Right lung (tissue), 5 donors: ENCODE data around the gene HSF4. TPM values are rescaled to one million over a fixed set of nuclear protein-coding genes. Genes with fewer than 3 reads are reported as not detected.
A peak's percentile ranks its signal among the peaks of the same experiment; 100 is the strongest.

ENCODE experiments used
- DNase-seq, 2 donors: peaks; one replicate each; pipeline ENCODE4 v3.0.0-alpha.2; 2013
- polyA plus RNA-seq, 5 donors: library from polyadenylated mRNA; unstranded; fragments of 120-200 nt; gene quantifications; one replicate each; pipeline versions ENCODE4 v1.2.1 to v1.2.3, GENCODE V29; 2013; ENCODE audit warnings: inconsistent platforms in 1 of 5, low replicate concordance in 1 of 5; ENCODE audit not compliant: insufficient read length in 5 of 5, insufficient read depth in 1 of 5

The HSF4 gene
- polyA plus RNA-seq, 5 donors, result 3.6 to 5.9 (median 4.4) TPM

DNA sequence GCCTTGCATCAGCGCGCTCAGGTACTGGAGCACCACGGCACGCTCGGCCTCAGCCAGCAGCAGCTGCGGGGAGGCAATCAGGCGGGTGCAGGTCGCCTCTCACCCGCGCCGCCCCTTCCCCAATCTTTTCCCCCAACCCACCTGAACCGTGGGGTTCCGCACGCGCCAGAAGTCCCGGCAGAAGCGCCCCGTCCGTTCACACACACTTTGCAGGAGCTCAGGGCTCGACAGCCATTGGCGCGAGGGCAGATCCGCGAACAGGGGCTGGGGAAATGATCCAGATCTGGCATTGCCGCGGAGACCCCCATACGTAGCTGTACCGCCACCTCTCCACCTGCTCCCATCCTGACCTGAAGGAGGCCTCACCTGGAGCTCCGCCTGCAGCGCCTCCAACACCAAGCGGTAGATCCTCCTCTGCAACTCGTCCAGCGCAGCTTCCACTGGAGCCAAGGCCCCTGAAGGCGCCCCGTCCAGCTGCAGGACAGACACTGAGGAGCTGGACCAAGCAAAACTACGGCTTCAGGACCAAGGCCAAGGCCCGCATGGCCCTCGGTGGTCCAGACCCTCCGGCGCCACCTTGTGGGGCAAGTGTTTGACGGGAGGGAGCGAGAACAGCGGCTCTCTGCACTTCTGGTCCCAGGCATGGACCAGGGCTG lies 20.6 kb downstream of the HSF4 start:
- peak; percentile 79 to 85 for DNase-seq

DNA sequence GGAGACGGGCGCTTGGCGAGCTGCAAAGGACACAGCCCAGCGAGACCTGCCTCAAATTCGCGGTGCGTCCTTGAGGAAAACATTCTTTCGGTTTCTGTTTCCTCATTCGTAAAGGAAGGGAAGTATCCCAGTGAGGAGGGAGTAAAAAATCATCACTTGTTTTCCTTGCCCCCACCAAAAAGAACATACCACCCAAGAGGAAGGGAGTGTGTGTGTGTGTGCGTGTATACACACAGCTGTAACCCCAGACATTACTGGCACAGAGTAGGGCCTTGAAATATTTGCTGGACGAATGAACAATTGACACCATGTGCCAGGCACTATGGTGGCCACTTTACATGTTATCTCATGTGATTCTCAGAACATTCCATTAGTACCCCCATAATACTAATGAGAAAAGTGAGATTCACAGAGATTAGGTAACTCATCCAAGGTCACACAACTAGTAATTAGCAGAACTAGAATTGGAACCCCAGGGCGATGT lies 21.1 kb downstream of the HSF4 start:
- DNase-seq, result no peak

DNA sequence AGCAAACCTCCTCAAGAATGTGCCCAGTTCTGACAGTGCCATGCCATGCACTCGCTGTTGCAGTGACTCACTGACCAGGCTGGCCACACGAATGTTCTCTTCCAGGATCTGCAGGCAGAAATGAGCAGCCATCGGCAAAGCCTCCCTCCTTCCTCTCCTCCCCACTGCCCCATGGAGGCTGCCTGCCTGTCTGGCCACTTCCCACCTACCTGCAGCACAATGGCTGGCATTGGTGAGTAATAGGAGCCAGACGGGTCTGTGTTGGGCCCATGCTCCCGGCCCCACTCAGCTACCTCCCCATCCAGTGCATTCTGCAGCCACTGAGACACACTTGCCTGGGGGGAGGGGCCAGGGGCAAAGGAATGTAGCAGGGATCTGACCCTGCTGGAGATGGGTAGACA lies 22.0 kb downstream of the HSF4 start:
- no peak for DNase-seq

DNA sequence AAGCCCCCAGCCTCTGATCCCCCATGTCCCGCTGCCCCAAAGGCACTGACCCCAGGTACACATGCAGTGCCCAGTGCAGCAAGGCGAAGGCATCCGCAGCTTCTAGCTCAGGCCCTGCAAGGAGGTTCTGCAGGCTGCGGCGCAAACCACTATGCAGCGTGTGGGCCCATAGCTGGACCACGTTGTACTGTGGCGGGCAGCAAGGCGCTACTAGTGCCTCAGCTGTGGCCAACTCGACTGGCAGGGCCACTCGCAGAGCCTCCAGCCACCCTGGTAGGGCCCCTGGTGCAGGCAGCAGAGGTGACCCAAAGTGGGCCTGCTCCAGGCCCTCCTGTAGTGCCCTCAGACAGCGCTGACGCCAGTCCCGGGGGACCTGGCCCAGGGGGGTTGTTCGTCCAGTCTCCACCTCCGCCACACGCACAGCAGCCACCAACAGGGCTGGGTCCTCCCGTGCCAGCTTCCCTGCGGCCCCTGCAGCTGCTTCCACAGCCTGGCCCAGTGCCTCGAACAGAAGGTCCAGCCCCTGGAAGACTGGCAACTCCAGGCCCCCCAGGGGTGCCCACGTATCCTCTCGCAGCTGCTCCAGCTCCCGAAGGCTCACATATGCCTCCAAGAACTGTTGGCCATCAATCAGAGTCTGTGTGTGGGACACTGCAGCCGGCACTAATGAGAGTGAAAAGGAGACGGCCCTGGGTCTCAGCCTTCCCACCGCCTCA lies 22.8 kb downstream of the HSF4 start:
- DNase-seq, result no peak

- no peak for DNase-seq
Measured at GRCh38 chr16:67188323-67188722, 23.8 kb downstream of the HSF4 start.

DNA sequence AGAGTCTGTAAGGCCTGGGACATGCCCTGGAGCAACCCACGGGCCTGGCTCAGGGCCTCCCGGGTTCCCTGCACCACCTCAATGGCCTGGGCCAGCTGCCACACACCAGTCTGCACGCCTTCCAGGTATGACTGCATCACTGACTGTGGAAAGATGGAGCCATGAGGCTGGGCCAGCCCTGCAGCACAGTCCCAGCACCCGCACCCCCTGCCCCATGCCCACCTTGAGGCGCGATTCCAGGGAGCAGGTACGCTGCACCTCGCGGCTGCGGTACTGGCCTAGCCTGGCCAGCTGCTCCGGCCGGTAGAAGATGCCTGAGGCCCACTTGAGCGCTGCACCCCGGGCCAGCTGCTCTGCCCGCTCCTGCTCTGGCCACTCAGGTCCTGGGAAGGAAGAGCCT lies 24.3 kb downstream of the HSF4 start:
- DNase-seq, result no peak

GRCh38 chr16:67190041-67190440 lies 25.5 kb downstream of the HSF4 start, which contains the start of gene EXOC3L1:
Gene EXOC3L1 (minus strand): TSS chr16:67190136. CDS start chr16:67189676, 460 bp downstream.
- DNase-seq, result no peak

GRCh38 chr16:67190448-67191399 lies 26.2 kb downstream of the HSF4 start:
- no peak for DNase-seq

DNA sequence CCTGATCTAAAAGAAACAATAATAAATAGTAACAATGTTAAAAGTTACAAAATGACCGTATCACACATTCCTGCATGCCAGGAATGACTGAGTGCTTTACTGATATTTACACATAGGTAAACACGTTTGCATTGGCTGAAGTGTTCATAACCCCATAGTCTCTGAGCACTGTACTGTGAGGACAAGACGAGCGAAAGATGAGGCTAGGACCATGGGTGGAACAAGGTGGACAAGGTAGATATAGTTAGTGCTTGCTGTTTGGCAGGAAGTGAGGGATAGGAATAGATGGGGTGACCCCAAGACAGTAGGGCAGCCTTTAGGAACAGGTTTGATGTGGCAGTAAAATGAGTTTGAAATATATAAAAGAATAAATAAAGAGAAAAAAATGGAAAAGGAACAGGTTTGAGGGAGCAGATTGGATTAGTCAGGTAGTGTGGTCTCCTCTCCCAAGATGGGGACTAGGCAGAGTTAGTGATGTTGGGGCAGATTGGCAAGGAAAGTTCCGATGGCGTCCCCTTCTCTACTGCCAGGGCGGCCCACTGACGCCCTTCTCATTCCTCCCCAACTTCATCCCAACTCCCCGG lies 27.0 kb downstream of the HSF4 start:
- no peak for DNase-seq

DNA sequence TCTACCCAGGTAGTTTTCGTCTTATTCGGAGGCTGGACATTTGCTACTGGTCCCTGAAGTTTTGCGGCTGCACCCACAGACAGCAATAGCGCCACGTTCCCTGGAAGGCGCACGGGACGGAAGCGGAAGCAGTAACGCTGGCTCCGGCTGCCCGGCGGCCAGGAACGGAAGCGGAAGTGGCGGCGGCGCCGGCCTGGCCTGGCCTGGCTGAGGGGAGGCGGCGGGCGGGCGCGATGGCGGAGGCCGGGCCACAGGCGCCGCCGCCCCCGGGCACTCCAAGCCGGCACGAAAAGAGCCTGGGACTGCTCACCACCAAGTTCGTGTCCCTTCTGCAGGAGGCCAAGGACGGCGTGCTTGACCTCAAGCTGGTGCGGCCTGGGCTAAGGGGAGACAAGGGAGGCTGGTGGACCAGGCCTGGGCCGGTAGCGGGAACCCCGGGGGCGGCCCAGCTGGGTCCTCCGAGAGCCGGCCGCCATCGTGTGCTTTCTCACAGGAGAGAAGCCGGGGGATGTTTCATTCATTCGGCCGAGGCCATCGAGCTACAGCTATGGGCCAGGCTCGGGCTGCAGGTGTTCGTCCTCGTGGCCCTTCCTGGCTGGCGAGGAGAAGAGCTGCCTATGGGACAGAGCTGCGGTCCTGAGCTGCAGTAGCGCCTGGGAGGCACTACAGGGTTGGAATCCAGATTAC lies 27.6 kb downstream of the HSF4 start, which contains the start of gene E2F4:
E2F4 (plus strand) TSS at position 161 of the 687 bp plus-strand sequence; CDS start at position 234, 73 bp downstream.
- peak; percentile 86 to 87 for DNase-seq

GRCh38 chr16:67192781-67193361 lies 28.3 kb downstream of the HSF4 start:
- no peak for DNase-seq

DNA sequence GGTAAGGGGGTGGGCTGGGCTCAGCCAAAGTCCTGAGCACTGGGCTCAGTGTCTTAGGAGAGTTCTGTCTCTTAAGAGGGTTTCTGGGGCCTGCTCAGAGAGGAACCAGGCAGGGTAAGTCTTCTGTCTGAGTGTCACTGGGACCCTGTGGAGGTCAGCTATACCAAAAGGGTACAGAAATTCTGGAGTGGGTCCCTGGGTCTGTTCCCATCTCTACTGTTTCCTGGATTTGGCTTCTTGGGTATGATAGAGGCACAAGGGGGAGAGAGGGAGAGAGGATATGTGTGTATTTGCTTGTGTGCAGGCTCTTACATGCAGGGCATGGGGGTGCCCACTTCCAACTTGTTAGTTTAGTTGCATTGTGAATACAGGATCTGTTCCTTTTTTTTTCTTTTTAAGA lies 29.0 kb downstream of the HSF4 start:
- DNase-seq, result no peak

- DNase-seq, result no peak
Measured at GRCh38 chr16:67194260-67194659, 29.7 kb downstream of the HSF4 start.

DNA sequence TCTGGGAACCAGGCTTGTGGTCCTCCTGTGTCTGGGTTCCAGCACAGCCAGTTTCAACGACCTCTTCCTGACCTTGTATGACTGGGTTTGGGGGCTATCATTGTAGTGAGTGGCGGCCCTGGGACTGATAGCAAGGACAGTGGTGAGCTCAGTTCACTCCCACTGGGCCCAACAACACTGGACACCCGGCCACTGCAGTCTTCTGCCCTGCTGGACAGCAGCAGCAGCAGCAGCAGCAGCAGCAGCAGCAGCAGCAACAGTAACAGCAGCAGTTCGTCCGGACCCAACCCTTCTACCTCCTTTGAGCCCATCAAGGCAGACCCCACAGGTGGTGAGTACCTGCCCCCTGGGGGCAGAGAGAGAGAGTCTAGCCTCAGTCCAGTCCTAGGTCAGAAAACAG lies 31.1 kb downstream of the HSF4 start:
- no peak for DNase-seq

DNA sequence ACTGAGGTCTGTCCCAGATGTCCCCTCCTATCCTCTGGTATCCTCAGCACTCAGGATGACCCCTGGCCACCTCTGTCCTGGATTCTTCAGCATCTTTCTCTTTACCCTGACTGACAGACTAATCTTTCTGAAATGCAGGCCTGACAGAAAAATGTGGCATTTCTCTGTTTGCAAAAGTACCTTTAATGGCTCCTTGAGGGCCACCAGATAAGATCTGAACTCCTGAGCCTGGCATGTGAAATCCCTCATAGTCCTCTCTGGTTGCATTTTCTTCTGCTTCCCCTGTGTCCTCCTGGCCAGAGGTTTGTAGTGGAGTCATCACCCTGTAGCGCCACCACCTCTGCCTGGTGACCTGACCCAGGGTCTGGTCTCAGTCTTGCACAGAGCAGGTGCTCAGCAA lies 32.3 kb downstream of the HSF4 start:
- no peak for DNase-seq

DNA sequence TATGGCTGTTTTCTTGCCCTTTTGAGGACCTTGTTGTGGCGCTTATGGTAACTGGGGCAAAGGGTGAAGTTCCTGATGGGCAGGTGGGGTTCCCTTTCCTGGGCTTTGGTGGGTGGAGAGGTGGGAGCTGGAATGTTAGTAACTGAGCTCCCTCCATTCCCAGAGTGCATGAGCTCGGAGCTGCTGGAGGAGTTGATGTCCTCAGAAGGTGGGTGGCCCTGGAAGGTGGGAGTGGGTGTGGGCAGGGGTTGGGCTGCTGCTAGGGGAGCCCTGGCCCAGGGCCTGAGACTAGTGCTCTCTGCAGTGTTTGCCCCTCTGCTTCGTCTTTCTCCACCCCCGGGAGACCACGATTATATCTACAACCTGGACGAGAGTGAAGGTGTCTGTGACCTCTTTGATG lies 33.2 kb downstream of the HSF4 start:
- DNase-seq, result no peak

- DNase-seq, result peak in 1 of 2 donors; percentile 46
Measured at GRCh38 chr16:67198238-67198734, 33.7 kb downstream of the HSF4 start.

DNA sequence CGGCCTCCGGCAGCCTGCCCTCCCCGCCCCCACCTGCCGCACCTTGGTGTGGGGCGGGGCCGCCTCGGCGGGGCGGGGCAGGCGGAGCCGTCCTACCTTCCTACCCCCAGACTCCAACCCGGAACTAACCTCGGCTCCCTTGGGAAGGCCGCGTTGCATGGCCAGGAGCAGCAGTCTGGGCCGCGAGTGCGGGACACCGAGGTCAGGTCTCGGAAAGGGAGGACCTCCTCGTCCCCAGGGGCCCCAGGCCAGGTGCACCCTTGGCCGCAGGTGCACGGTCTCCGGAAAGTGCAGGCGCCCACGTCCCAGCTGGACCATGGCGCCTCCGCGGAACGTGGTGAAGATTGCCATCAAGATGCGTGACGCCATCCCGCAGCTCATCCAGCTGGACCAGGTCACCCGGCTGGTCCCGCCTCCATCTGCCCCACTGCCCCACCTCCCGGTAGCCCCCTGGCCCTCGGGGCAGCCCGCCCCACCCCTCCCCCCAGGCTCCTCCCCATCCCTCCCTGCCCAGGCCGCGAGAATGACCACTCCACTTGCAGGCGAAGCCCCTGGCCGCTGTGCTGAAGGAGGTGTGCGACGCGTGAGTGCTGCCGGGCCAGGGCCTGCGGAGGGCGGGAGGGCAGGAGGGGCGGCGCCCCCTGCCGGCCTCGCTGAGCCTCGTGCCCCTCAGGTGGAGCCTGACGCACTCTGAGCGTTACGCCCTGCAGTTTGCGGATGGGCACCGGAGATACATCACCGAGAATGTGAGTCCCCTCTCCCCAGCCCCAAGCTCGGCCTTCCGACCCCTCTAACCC lies 34.7 kb downstream of the HSF4 start, which contains the start of gene ELMO3:
ELMO3 (plus strand) TSS at position 121 of the 797 bp plus-strand sequence; CDS start at position 317, 196 bp downstream.
- no peak for DNase-seq

GRCh38 chr16:67199808-67200198 lies 35.3 kb downstream of the HSF4 start:
- no peak for DNase-seq
